Body of pancreas (tissue), 4 donors: ENCODE data around the gene HSF2BP.
"Not testable (repeated sequence)": the region's sequence is repeated elsewhere in the genome, so short reads cannot be mapped to it uniquely, and the experiment has no call there.

Experiments
- POLR2A ChIP-seq, 3 donors: fragments of 450-650 bp; IDR thresholded peaks; one replicate each; pipeline ENCODE4 v1.6.1; 2016; ENCODE audit warnings: antibody characterized with exemption in 3 of 3, mild to moderate bottlenecking in 2 of 3
- TF ChIP-seq, protein P1 (sequence below), 7 experiments: fragments of 450-650 bp in 4 of 7; fragments of 200-600 bp in 3 of 7; sonication (generic) in 3 of 7; IDR thresholded peaks; one replicate each; pipeline ENCODE4 v1.5.1; 2016 to 2019; ENCODE audit warnings: antibody characterized with exemption in 7 of 7

DNA sequence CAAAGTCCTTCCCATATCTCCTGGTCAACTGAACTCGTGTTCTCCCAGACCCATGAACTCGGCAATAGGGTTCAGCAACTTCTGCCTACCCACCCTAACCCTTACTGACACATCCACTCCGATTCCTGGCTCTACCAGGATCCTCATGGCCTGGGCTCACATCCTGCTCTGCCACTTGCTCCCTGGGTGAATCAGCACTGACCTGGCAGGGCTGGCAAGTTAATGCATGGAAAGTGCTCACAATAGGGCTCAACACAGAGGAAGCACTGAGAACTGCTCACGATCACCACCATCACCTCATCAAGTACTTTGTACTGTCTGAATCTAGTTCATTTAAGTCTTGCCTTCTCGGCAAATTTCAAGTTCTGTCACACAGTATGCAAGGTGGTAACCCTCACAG is 96.8 kb downstream of the HSF2BP start:
- TF ChIP-seq, protein P1, sequence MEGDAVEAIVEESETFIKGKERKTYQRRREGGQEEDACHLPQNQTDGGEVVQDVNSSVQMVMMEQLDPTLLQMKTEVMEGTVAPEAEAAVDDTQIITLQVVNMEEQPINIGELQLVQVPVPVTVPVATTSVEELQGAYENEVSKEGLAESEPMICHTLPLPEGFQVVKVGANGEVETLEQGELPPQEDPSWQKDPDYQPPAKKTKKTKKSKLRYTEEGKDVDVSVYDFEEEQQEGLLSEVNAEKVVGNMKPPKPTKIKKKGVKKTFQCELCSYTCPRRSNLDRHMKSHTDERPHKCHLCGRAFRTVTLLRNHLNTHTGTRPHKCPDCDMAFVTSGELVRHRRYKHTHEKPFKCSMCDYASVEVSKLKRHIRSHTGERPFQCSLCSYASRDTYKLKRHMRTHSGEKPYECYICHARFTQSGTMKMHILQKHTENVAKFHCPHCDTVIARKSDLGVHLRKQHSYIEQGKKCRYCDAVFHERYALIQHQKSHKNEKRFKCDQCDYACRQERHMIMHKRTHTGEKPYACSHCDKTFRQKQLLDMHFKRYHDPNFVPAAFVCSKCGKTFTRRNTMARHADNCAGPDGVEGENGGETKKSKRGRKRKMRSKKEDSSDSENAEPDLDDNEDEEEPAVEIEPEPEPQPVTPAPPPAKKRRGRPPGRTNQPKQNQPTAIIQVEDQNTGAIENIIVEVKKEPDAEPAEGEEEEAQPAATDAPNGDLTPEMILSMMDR (IDR thresholded peaks at IDR 0.05): not testable (repeated sequence)
- TF ChIP-seq POLR2A (IDR thresholded peaks at IDR 0.05): not testable (repeated sequence)
